K562 (cell line): ENCODE results near the gene CCDC192. TPM values are rescaled to one million over a fixed set of nuclear protein-coding genes. Genes with fewer than 3 reads are reported as not detected.

Experiments used
- ATAC-seq: fragments of 200-7000 bp; cut with Tn5 transposase; 3 replicates; pipeline ENCODE4 v1.9.1; 2020; ENCODE audit warnings: moderate library complexity
- BruUV-seq: library from RNA; stranded (reverse); fragments of 400-500 nt; replicated peaks from 2 replicates; lab custom pipeline; 2021; lab: Mats Ljungman, UMichigan
- CTCF ChIA-PET: fragments of 300-600 bp; formaldehyde crosslinking; extraction: SDS; loops from one replicate; lab custom pipeline; 2021; ENCODE audit warnings: low intra/inter-chr PET ratio; lab: Yijun Ruan, JAX
- POLR2A ChIA-PET: fragments of 300-600, 350-650 bp; sonication (Branson Sonifier 250); formaldehyde crosslinking; extraction: SDS; loops from one replicate; lab custom pipeline; 2021; ENCODE audit warnings: antibody characterized with exemption, inconsistent platforms; lab: Yijun Ruan, JAX
- DNase-seq, 4 experiments: peaks; one replicate each; pipeline versions ENCODE4 v3.0.0 to v3.0.0-alpha.2; 2011 to 2018; ENCODE audit warnings: low spot score in 3 of 4, mixed read lengths in 3 of 4; ENCODE audit errors: extremely low read depth in 1 of 4
- FAIRE-seq: peaks from 2 replicates; lab custom pipeline; 2011; peaks lifted over from hg19 to GRCh38; lab: Jason Lieb, UNC
- H2AFZ ChIP-seq: 2 replicates; pipeline ENCODE4 v1.6.0; 2011; ENCODE audit warnings: low read depth, low read length, control low read depth, inconsistent platforms
- H3K27ac ChIP-seq: fragments of 200-600 bp; 3 replicates; pipeline ENCODE4 v1.8.0; 2011; ENCODE audit warnings: low read depth, mild to moderate bottlenecking, control low read depth, inconsistent platforms, low read length, moderate library complexity, mixed read lengths; ENCODE audit errors: extremely low read depth
- H3K27me3 ChIP-seq, 2 experiments: fragments of 300-600 bp in 1 of 2; 2 replicates in 1 of 2; 3 replicates in 1 of 2; pipeline versions ENCODE4 v1.6.0 to v1.8.0; 2011; ENCODE audit warnings: inconsistent platforms in 2 of 2, low read length in 2 of 2, mild to moderate bottlenecking in 1 of 2, mixed read lengths in 1 of 2, moderate library complexity in 1 of 2; ENCODE audit not compliant: control insufficient read depth in 2 of 2, insufficient read depth in 2 of 2
- H3K36me3 ChIP-seq: fragments of 300-600 bp; 3 replicates; pipeline ENCODE4 v1.8.0; 2011; ENCODE audit warnings: mild to moderate bottlenecking, low read length, inconsistent platforms; ENCODE audit not compliant: control insufficient read depth, insufficient read depth
- H3K4me1 ChIP-seq, 2 experiments: fragments of 200-600 bp in 1 of 2; replicated peaks in 1 of 2; 2 replicates in 1 of 2; 3 replicates in 1 of 2; pipeline versions ENCODE4 v1.5.1 to v1.8.0; 2011; ENCODE audit warnings: inconsistent platforms in 2 of 2, low read length in 2 of 2, mild to moderate bottlenecking in 1 of 2, mixed read lengths in 1 of 2, moderate library complexity in 1 of 2; ENCODE audit not compliant: control insufficient read depth in 2 of 2, insufficient read depth in 2 of 2
- H3K4me2 ChIP-seq: 2 replicates; pipeline ENCODE4 v1.6.1; 2011; ENCODE audit warnings: low read length, control low read depth, inconsistent platforms, mixed read lengths; ENCODE audit not compliant: insufficient read depth
- H3K4me3 ChIP-seq: fragments of 200-600 bp; sonication (generic), shearing (Covaris generic); 2 replicates; pipeline ENCODE4 v1.5.1; 2016; ENCODE audit warnings: control low read depth, inconsistent platforms
- H3K79me2 ChIP-seq: fragments of 200-600 bp; 3 replicates; pipeline ENCODE4 v1.8.0; 2011; ENCODE audit warnings: low read length, inconsistent platforms; ENCODE audit not compliant: control insufficient read depth, insufficient read depth
- H3K9ac ChIP-seq, 2 experiments: 2 replicates each; pipeline versions ENCODE4 v1.6.0 to v1.6.1; 2011; ENCODE audit warnings: low read depth in 2 of 2, low read length in 2 of 2, control low read depth in 1 of 2, inconsistent platforms in 1 of 2, mild to moderate bottlenecking in 1 of 2, mixed read lengths in 1 of 2; ENCODE audit not compliant: insufficient read depth in 1 of 2
- H3K9me1 ChIP-seq: one replicate; pipeline ENCODE4 v1.6.0; 2011; ENCODE audit warnings: inconsistent platforms, mild to moderate bottlenecking, low read length, moderate library complexity; ENCODE audit not compliant: control insufficient read depth, insufficient read depth
- H3K9me3 ChIP-seq: replicated peaks from 2 replicates; pipeline ENCODE4 v1.5.1; 2011; ENCODE audit warnings: low read depth, low read length, inconsistent platforms; ENCODE audit not compliant: control insufficient read depth, insufficient read depth
- H4K20me1 ChIP-seq: replicated peaks from 2 replicates; pipeline ENCODE4 v1.6.1; 2011; ENCODE audit warnings: low read length, inconsistent platforms, mixed read lengths; ENCODE audit not compliant: control insufficient read depth, insufficient read depth
- ARID1B ChIP-seq: fragments of 450-650 bp; IDR thresholded peaks from 2 replicates; pipeline ENCODE4 v1.6.1; 2016; ENCODE audit warnings: antibody characterized with exemption, mild to moderate bottlenecking, inconsistent platforms
- CAMTA2 ChIP-seq: fragments of 250-450 bp; sonication (Bioruptor Pico); conservative IDR thresholded peaks from 2 replicates; pipeline ENCODE4 v1.5.1; 2022
- CBX3 ChIP-seq, 2 experiments: IDR thresholded peaks; 1 replicate in 1 of 2; 2 replicates in 1 of 2; pipeline ENCODE4 v1.6.1; 2012; ENCODE audit warnings: inconsistent platforms in 2 of 2, low read length in 2 of 2, borderline replicate concordance in 1 of 2, control low read depth in 1 of 2
- CHCHD3 ChIP-seq: fragments of 250-450 bp; sonication (Bioruptor Pico); IDR thresholded peaks from 2 replicates; pipeline ENCODE4 v2.1.2; 2022; ENCODE audit warnings: mild to moderate bottlenecking
- DDX20 ChIP-seq: fragments of 450-650 bp; IDR thresholded peaks from 2 replicates; pipeline ENCODE4 v1.6.1; 2016; ENCODE audit warnings: missing genetic modification characterization, low read depth, mild to moderate bottlenecking, missing compliant biosample characterization, moderate library complexity
- HCFC1 ChIP-seq: IDR thresholded peaks from 2 replicates; pipeline ENCODE4 v1.6.1; 2012; ENCODE audit warnings: low read depth, low read length, improper control_type of control experiment
- HNRNPK ChIP-seq: fragments of 200-400 bp; formaldehyde crosslinking; IDR thresholded peaks from one replicate; pipeline ENCODE4 v1.6.1; 2018; ENCODE audit warnings: mild to moderate bottlenecking, low read depth, low read length; ENCODE audit not compliant: poor library complexity, severe bottlenecking
- JUN ChIP-seq, 2 experiments: sonication (generic) in 1 of 2; formaldehyde crosslinking in 1 of 2; IDR thresholded peaks; 2 replicates each; pipeline versions ENCODE4 v1.6.1 to v1.8.0; 2012 to 2022; ENCODE audit warnings: borderline replicate concordance in 2 of 2, mild to moderate bottlenecking in 2 of 2, improper control_type of control experiment in 1 of 2, low read depth in 1 of 2, low read length in 1 of 2, missing genetic modification reagents in 1 of 2
- NFYB ChIP-seq: IDR thresholded peaks from 2 replicates; pipeline ENCODE4 v1.6.1; 2011; ENCODE audit warnings: mild to moderate bottlenecking, moderate library complexity; ENCODE audit not compliant: insufficient read length; ENCODE audit errors: extremely low read depth
- PHB2 ChIP-seq: fragments of 450-650 bp; IDR thresholded peaks from 2 replicates; pipeline ENCODE4 v1.6.1; 2017; ENCODE audit warnings: low read depth
- PRMT5 ChIP-seq: sonication (generic); formaldehyde crosslinking; IDR thresholded peaks from 2 replicates; pipeline ENCODE4 v1.5.0; 2020; ENCODE audit warnings: missing genetic modification reagents
- RAD21 ChIP-seq, 2 experiments: fragments of 250-450 bp in 1 of 2; fragments of 450-650 bp in 1 of 2; sonication (Bioruptor Pico) in 1 of 2; formaldehyde crosslinking in 1 of 2; IDR thresholded peaks in 1 of 2; conservative IDR thresholded peaks in 1 of 2; 2 replicates each; pipeline versions ENCODE4 v1.4.0 to v1.8.0; 2020 to 2022; ENCODE audit warnings: mild to moderate bottlenecking in 2 of 2, moderate library complexity in 1 of 2
- SIX5 ChIP-seq, 2 experiments: IDR thresholded peaks; 2 replicates each; pipeline ENCODE4 v1.6.1; 2011; ENCODE audit warnings: low read length in 2 of 2, borderline replicate concordance in 1 of 2, low read depth in 1 of 2, mild to moderate bottlenecking in 1 of 2, moderate library complexity in 1 of 2; ENCODE audit not compliant: insufficient read depth in 1 of 2
- ZNF507 ChIP-seq: conservative IDR thresholded peaks from 2 replicates; pipeline ENCODE4 v1.6.1; 2017; ENCODE audit warnings: missing genetic modification characterization, missing compliant biosample characterization
- ZNF699 ChIP-seq: fragments of 250-450 bp; sonication (Bioruptor Pico); IDR thresholded peaks from 2 replicates; pipeline ENCODE4 v1.8.0; 2021; ENCODE audit warnings: mild to moderate bottlenecking, moderate library complexity; ENCODE audit not compliant: insufficient replicate concordance
- ZSCAN29 ChIP-seq: fragments of 450-650 bp; IDR thresholded peaks from 2 replicates; pipeline ENCODE4 v1.6.1; 2017
- WGBS: fragments of 100-300 bp; shearing (Covaris generic); methylation state at CpG from one replicate; pipeline ENCODE4 v1.1.6; 2016; ENCODE audit warnings: low coverage, mixed read lengths; ENCODE audit not compliant: insufficient coverage; ENCODE audit errors: missing lambda C conversion rate; 5-methylcytosine and 5-hydroxymethylcytosine counted together
- in situ Hi-C: fragments of 300-500 bp; cut with MboI; formaldehyde crosslinking; loops from 4 replicates; pipeline ENCODE4 v1.15.0; 2018; ENCODE audit warnings: inconsistent platforms, mixed read lengths
- intact Hi-C: fragments of 100-400 bp; cut with micrococcal nuclease; formaldehyde crosslinking; loops from 2 replicates; pipeline ENCODE4 v1.14.2; 2022
- polyA plus RNA-seq, 8 experiments: library from polyadenylated mRNA; depleted of rRNA in 4 of 8; stranded (reverse) in 5 of 8; unstranded in 3 of 8; fragments of >200 nt; fragmentation: Nextera tagmentation in 2 of 8; fragmentation: Illumina TruSeq in 1 of 8; extraction: Ambion mirVana in 2 of 8; extraction: Trizol in 1 of 8; gene quantifications; 2 replicates each; pipeline versions ENCODE4 v1.2.1 to v1.2.3, GENCODE V29; 2011 to 2014; ENCODE audit warnings: inconsistent platforms in 1 of 8, missing spikeins in 1 of 8
- total RNA-seq, 7 experiments: library from RNA; depleted of rRNA in 6 of 7; stranded (reverse); fragments of >200 nt in 6 of 7; fragmentation: Illumina TruSeq in 2 of 7; extraction: Trizol in 2 of 7; gene quantifications; 2 replicates each; pipeline versions ENCODE4 v1.2.1 to v1.2.3, GENCODE V29; 2011 to 2021; ENCODE audit warnings: low replicate concordance in 1 of 7
- TF ChIP-seq, protein P1 (sequence below): sonication (generic); formaldehyde crosslinking; IDR thresholded peaks from 2 replicates; pipeline ENCODE4 v1.8.0; 2022; ENCODE audit warnings: mild to moderate bottlenecking, missing genetic modification reagents

Gene CCDC192
- total and polyA plus RNA-seq, 9 of the 15 experiments (the other 6 are each of a cell fraction or from before 2014, with no cell fraction given) = 0.21 to 0.66 (median 0.38) TPM; not detected in 2

GRCh38 chr5:127830829-127831598 is 127.8 kb downstream of the CCDC192 start:
- H3K36me3 ChIP-seq = no peaks in the 10 kb centered on the region
- no peaks in the 10 kb centered on the region for H4K20me1 ChIP-seq
- in situ Hi-C loops = no loop called here
- no peaks in the 10 kb centered on the region for H3K4me1 ChIP-seq
- WGBS = 0% methylated on average over 5 of the region's 5 CpGs
- H3K4me2 ChIP-seq = no peak overlapping the region
- no peaks in the 10 kb centered on the region for H3K79me2 ChIP-seq
- no TSS peak for BruUV-seq
- no peak overlapping the region for H3K9ac ChIP-seq
- H2AFZ ChIP-seq = no peak overlapping the region
- no peaks in the 10 kb centered on the region for H3K9me1 ChIP-seq
- intact Hi-C loops = no loop called here
- H3K4me3 ChIP-seq = no peak overlapping the region
- H3K9me3 ChIP-seq = no peaks in the 10 kb centered on the region
- ATAC-seq (no peak), FAIRE-seq (no peak), DNase-seq (no peak)
- no peaks in the 10 kb centered on the region for H3K27me3 ChIP-seq
- CTCF ChIA-PET = no interaction called here
- TF ChIP-seq, protein P1, sequence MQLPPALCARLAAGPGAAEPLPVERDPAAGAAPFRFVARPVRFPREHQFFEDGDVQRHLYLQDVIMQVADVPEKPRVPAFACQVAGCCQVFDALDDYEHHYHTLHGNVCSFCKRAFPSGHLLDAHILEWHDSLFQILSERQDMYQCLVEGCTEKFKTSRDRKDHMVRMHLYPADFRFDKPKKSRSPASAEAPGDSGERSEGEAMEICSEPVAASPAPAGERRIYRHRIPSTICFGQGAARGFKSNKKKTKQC (CRISPR knock-in tag) = no peak
- TF ChIP-seq ZNF507 (tag) = no peak
- no peak for TF ChIP-seq ARID1B
- no peak for TF ChIP-seq HNRNPK
- TF ChIP-seq CAMTA2 = no peak
- no peak for TF ChIP-seq PRMT5 (CRISPR knock-in tag)
- no peak for TF ChIP-seq RAD21 (CRISPR knock-in tag; conservative IDR thresholded peaks at IDR 0.05 in 1 of 2, IDR thresholded peaks at IDR 0.05 in 1 of 2)
- no peak for TF ChIP-seq JUN (IDR thresholded peaks at IDR 0.05; ENCODE audit: borderline replicate concordance, low read depth, low read length)
- no peak for TF ChIP-seq JUN (CRISPR knock-in tag; IDR thresholded peaks at IDR 0.05; ENCODE audit: borderline replicate concordance)
- no peak for TF ChIP-seq DDX20 (tag)
- no peak for TF ChIP-seq PHB2
- no peak for TF ChIP-seq ZNF699 (CRISPR knock-in tag)
- TF ChIP-seq CHCHD3 = no peak
- no peak for TF ChIP-seq HCFC1
- TF ChIP-seq CBX3 (IDR thresholded peaks at IDR 0.05; ENCODE audit: borderline replicate concordance in 1 of 2, low read length in 2 of 2) = no peak
- TF ChIP-seq NFYB = no peak
- TF ChIP-seq ZSCAN29 = no peak
- TF ChIP-seq SIX5 (IDR thresholded peaks at IDR 0.05; ENCODE audit: borderline replicate concordance in 1 of 2, insufficient read depth in 1 of 2, low read depth in 1 of 2, low read length in 2 of 2) = no peak
- POLR2A ChIA-PET = interaction anchor here (0.7 kb wide), 1 partner anchor 12 kb away, joined by 3 read pairs; no protein-coding TSS in a partner anchor
- H3K27ac ChIP-seq = no peak overlapping the region
